Erythroblast (primary cell): ENCODE results near the gene DPYSL3.

ENCODE experiments used
- DNase-seq, 2 experiments: peaks; one replicate each; lab custom pipeline; 2025; lab: John Stamatoyannopoulos, UW
- GATA1 ChIP-seq: IDR thresholded peaks from 2 replicates; pipeline ENCODE4 v1.6.1; 2011; ENCODE audit warnings: low read depth, mild to moderate bottlenecking, control low read depth, low read length, moderate library complexity
- POLR2A ChIP-seq: IDR thresholded peaks from 2 replicates; pipeline ENCODE4 v1.6.1; 2011; ENCODE audit warnings: mild to moderate bottlenecking, low read length

DPYSL3 gene

DNA sequence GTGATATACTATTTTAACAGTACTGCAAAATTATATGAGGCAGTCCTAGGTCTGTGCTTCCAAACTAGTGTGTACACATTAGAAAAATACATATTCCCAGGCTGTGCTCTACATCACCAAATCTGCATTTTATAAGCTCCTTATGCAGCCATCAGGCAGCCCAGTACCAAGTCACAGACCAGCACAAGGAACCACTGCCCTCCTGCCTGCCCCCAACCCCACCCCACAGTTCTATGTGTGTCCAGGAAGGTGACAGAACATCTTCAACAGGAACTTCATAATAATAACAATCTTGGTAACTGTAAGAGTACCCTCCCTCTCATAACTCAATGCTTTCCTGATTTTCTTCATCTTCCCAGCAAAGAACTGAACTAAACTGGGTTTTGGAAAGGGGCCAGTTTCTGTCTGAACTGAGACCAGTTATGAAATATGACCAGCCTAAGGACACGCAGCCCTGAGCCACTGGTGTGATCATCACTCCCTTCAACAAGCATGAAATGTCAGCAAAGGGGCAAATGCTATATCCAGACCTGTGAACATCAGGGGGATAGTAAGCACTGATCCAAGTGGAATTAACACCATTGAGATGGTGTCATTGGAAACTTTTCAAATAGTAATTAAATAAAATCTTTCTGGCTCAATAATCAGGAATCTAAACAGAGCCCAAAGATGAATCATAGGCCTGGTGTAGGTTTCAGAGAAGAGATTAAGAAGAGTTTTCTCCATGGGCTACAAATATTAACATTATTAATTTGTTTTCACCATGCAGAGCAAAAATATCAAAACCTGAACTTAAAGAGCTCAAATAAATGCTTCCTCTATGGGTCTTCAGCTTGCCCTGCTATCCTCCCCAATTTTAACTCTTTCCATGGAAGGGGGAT lies 82.1 kb downstream of the DPYSL3 start:
- DNase-seq = no peak

GRCh38 chr5:147426640-147427327 lies 83.1 kb downstream of the DPYSL3 start:
- TF ChIP-seq GATA1 (no peak), POLR2A (no peak)
- no peak for DNase-seq

More for the DNA sequence above, 82.1 kb downstream of the DPYSL3 start:
- TF ChIP-seq POLR2A (no peak), GATA1 (no peak)

GRCh38 chr5:147418613-147419012 lies 91.3 kb downstream of the DPYSL3 start:
- no peak for TF ChIP-seq POLR2A
- no peak for TF ChIP-seq GATA1
- no peak for DNase-seq

DNA sequence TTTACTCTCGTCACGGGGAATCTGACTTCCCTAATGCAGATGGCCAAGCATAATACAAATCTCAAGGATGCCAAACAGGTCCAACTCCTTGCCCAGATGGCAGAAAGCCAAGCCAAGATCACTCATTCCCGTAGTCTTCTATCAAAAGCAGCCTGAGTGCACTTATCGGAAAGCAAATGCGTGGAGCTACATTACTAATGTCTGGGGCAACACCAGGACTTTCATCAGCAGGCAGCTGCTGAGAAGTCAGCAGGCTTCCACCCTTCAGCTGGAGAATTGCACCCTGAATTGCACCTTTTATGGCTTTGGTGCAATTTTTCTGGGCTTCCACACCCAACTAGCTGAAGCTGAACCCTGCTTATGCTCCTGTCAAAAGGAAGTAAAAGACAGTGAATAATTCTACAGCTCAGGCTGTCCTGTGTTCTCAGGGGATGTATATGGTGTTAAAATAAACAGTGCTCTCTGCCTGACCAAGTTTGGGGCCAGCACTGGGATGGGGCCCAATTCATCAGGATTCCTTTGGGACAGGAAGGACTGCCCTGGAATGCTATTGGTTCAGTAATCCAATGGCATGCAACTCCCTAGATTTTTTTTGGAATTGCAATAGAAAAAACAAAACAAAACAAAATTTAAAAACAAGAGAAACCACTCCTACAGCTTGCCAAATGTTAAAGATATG lies 92.6 kb downstream of the DPYSL3 start:
- TF ChIP-seq GATA1 = no peak
- TF ChIP-seq POLR2A = no peak
- no peak for DNase-seq

DNA sequence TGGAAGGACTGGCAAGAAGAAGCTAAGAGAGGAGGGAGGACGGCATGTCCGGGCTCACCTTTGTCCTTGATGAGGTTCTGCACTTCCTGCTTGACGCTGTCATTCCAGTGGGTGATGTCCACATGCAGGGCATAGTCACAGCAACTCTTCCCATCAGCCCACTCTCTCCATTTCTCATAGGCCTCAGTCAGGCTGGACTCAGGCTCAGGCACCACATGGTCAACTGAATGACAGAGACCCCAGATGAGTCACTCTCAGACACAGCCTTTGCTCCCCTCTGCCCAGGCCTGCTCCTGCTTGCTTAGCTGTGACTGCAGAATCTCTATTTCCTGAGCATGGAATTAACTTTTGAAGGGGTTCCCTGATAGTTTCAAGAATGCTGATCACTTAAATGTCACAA lies 94.2 kb downstream of the DPYSL3 start:
- DNase-seq = no peak
- TF ChIP-seq POLR2A (no peak), GATA1 (no peak)

GRCh38 chr5:147413266-147413665 lies 96.6 kb downstream of the DPYSL3 start:
- no peak for TF ChIP-seq POLR2A
- no peak for TF ChIP-seq GATA1
- no peak for DNase-seq

DNA sequence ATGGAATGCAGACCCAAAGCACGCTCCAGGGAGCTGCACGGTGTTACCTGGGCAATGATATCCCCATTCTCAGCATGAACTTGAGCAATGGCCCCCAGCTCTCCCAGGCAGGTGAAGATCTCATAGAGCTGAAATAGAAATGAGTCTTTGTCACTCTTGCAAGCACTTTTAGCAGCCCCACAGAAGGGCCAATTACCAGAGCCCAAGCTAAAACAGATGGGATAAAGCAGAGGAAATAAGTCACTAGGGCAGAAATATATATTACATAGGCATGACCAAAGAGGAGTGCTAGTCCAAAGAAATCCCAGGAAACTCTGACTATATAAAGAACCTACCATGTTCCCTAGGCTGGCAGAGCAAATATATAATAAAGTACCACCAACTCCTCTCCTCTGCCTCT lies 97.3 kb downstream of the DPYSL3 start:
- TF ChIP-seq POLR2A (no peak), GATA1 (no peak)
- no peak for DNase-seq

- no peak for DNase-seq
Measured at GRCh38 chr5:147411359-147412319, 98.2 kb downstream of the DPYSL3 start.

DNA sequence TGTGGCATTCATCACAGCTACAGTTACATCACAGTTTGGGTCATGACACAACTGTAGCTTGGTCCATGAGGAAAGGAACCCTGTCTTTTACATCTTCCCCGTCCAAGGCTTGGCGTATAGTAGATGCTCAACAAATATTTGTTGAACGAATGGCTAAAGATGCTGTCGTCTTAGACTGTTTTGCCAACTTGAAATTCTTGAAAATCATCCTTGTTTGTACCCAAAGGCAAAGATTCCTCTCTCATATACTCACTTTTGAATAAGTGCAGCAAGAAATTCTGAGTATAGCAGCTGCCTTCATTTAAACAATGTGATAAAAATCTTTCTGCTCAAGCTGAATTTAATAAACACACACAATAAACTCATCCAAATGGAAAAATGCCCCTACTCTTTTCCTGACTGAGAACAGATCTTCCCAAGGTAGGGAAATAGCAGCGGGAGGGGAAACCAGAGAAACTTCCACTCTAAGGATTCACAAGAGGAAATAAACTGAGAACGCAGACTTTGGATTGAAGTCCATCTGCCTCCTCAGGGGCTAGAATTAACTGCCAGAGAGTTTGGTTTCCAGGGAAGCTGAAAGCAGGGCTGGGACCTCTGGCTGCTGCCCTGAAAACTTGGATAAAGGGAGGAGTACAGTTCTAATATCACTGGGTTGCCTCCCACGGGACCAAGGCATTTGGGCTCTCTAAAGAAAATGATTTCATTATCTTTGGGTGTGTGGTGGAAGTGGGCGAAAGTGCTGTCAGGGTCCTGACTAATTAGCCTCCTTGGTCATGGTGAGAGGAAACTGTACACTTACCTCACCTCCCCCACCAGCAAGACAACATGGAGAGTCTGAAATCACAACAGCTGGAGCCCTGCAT lies 99.1 kb downstream of the DPYSL3 start:
- no peak for DNase-seq
- TF ChIP-seq GATA1 (no peak), POLR2A (no peak)

More at GRCh38 chr5:147411359-147412319, 98.2 kb downstream of the DPYSL3 start:
- TF ChIP-seq POLR2A = no peak
- TF ChIP-seq GATA1 = no peak

- no peak for DNase-seq
- TF ChIP-seq POLR2A (no peak), GATA1 (no peak)
Measured at GRCh38 chr5:147408980-147409379, 100.9 kb downstream of the DPYSL3 start.

- TF ChIP-seq POLR2A = no peak
- TF ChIP-seq GATA1 = no peak
- DNase-seq = no peak
Measured at GRCh38 chr5:147407094-147407681, 102.7 kb downstream of the DPYSL3 start.

DNA sequence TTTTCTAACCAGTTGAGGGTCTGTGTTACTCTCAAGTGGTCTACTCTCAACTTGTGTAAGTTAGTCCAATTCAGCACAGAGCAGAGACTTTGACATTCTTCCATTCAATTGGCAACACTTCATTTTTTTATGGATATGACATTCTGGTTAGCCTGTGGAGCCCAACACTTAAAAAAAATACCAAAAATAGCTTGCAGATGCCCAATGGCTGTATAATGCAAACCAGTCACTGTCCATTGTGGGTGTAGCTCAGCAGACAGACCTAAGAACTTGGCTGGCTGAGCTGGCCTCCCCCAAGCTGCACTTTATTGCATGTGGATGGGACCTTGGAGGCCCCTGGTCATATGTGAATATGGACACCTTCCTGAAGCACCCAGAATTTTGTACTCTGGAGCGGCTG lies 103.2 kb downstream of the DPYSL3 start:
- TF ChIP-seq POLR2A = no peak
- no peak for TF ChIP-seq GATA1
- no peak for DNase-seq
